Fibroblast of lung (primary cell): Measurements from ENCODE around the gene PIP4P1. TPM values are rescaled to one million over a fixed set of nuclear protein-coding genes. Genes with fewer than 3 reads are reported as not detected.

Experiments used
- DNase-seq, 2 donors: peaks; one replicate each; pipeline versions ENCODE4 v3.0.0 to v3.0.0-alpha.2; 2010; ENCODE audit warnings: low read depth in 2 of 2
- H2AFZ ChIP-seq: 2 replicates; pipeline ENCODE4 v1.5.1; 2012; ENCODE audit warnings: low read length, control low read depth, inconsistent platforms
- H3K27ac ChIP-seq: 2 replicates; pipeline ENCODE4 v1.5.1; 2011; ENCODE audit warnings: low read length, control low read depth; ENCODE audit not compliant: insufficient read depth
- H3K27me3 ChIP-seq: 2 replicates; pipeline ENCODE4 v1.5.1; 2011; ENCODE audit warnings: mild to moderate bottlenecking, low read length; ENCODE audit not compliant: control insufficient read depth, insufficient read depth
- H3K36me3 ChIP-seq: 2 replicates; pipeline ENCODE4 v1.5.1; 2011; ENCODE audit warnings: low read length; ENCODE audit not compliant: control insufficient read depth, insufficient read depth
- H3K4me1 ChIP-seq: 2 replicates; pipeline ENCODE4 v1.5.1; 2011; ENCODE audit warnings: low read length; ENCODE audit not compliant: control insufficient read depth, insufficient read depth; ENCODE audit errors: extremely low read depth
- H3K4me2 ChIP-seq: 2 replicates; pipeline ENCODE4 v1.5.1; 2011; ENCODE audit warnings: low read length, control low read depth; ENCODE audit not compliant: insufficient read depth; ENCODE audit errors: extremely low read depth
- H3K4me3 ChIP-seq, 4 experiments: fragments of 200-600 bp in 1 of 4; sonication (generic) in 1 of 4; replicated peaks in 1 of 4; 2 replicates each; pipeline ENCODE4 v1.5.1; 2011 to 2016; ENCODE audit warnings: low read length in 4 of 4, low read depth in 3 of 4, mild to moderate bottlenecking in 3 of 4, control low read depth in 2 of 4, inconsistent platforms in 1 of 4, mixed read lengths in 1 of 4; ENCODE audit not compliant: insufficient read depth in 1 of 4; ENCODE audit errors: control extremely low read depth in 1 of 4
- H3K79me2 ChIP-seq: 2 replicates; pipeline ENCODE4 v1.5.1; 2012; ENCODE audit warnings: mild to moderate bottlenecking, low read length, inconsistent platforms; ENCODE audit not compliant: control insufficient read depth, insufficient read depth
- H3K9ac ChIP-seq: 2 replicates; pipeline ENCODE4 v1.5.1; 2011; ENCODE audit warnings: mild to moderate bottlenecking, low read length, control low read depth; ENCODE audit not compliant: insufficient read depth
- H3K9me3 ChIP-seq: 2 replicates; pipeline ENCODE4 v1.5.1; 2012; ENCODE audit warnings: low read depth, low read length; ENCODE audit not compliant: control insufficient read depth, insufficient read depth
- H4K20me1 ChIP-seq: 2 replicates; pipeline ENCODE4 v1.5.1; 2011; ENCODE audit warnings: low read length; ENCODE audit not compliant: control insufficient read depth, insufficient read depth; ENCODE audit errors: extremely low read depth
- EZH2 ChIP-seq: IDR thresholded peaks from 2 replicates; pipeline ENCODE4 v1.5.1; 2012; ENCODE audit warnings: low read length, control low read depth, mild to moderate bottlenecking; ENCODE audit errors: missing control alignments
- polyA plus RNA-seq, 2 donors: library from polyadenylated mRNA; depleted of rRNA in 1 of 2; stranded (reverse) in 1 of 2; unstranded in 1 of 2; fragments of >200 nt; gene quantifications; 2 replicates each; pipeline ENCODE4 v1.2.1, GENCODE V29; 2011 to 2012; ENCODE audit warnings: missing spikeins in 1 of 2
- total RNA-seq: library from RNA; depleted of rRNA; stranded (reverse); fragments of >200 nt; gene quantifications from 2 replicates; pipeline ENCODE4 v1.2.1, GENCODE V29; 2014
- TF ChIP-seq, protein P1 (sequence below), 2 donors: IDR thresholded peaks in 1 of 2; conservative IDR thresholded peaks in 1 of 2; 1 replicate in 1 of 2; 2 replicates in 1 of 2; pipeline ENCODE4 v1.5.1; 2011 to 2012; ENCODE audit warnings: low read length in 2 of 2, control low read depth in 1 of 2, inconsistent platforms in 1 of 2, low read depth in 1 of 2, mild to moderate bottlenecking in 1 of 2

The PIP4P1 gene
- total and polyA plus RNA-seq, 2 donors (not counting 1 experiment from before 2014, with no cell fraction given): 30.9 to 34.9 TPM

DNA sequence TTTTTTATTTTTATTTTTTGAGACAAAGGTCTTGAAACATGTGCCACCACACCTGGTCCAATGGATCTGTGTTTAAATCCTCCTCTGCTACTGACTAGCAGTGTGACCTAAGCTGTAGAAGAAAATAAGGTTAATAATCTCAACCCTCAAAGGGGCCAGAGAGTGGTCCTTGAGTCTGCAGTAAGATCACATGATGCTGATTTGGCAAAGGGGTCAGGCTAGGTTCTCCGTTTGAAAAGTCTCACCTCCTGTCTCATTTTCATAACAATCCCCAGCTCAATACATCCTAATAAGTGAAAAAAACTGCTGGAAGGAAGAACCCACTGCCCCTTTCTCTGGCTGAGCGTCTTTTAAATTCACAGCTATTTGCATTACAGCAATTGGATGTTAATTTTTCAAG, 40.0 kb downstream of the PIP4P1 start:
- Histone ChIP-seq H3K79me2 (no peaks in the 10 kb centered on the region), H3K36me3 (no peaks in the 10 kb centered on the region), H3K9me3 (no peaks in the 10 kb centered on the region), H3K9ac (no peak overlapping the region), H3K27me3 (no peaks in the 10 kb centered on the region), H3K27ac (no peak overlapping the region), H3K4me1 (no peaks in the 10 kb centered on the region), H3K4me3 (no peak overlapping the region), H3K4me2 (no peak overlapping the region), H4K20me1 (no peaks in the 10 kb centered on the region), H2AFZ (no peak overlapping the region)
- no peak for DNase-seq
- TF ChIP-seq EZH2: no peak
- TF ChIP-seq, protein P1, sequence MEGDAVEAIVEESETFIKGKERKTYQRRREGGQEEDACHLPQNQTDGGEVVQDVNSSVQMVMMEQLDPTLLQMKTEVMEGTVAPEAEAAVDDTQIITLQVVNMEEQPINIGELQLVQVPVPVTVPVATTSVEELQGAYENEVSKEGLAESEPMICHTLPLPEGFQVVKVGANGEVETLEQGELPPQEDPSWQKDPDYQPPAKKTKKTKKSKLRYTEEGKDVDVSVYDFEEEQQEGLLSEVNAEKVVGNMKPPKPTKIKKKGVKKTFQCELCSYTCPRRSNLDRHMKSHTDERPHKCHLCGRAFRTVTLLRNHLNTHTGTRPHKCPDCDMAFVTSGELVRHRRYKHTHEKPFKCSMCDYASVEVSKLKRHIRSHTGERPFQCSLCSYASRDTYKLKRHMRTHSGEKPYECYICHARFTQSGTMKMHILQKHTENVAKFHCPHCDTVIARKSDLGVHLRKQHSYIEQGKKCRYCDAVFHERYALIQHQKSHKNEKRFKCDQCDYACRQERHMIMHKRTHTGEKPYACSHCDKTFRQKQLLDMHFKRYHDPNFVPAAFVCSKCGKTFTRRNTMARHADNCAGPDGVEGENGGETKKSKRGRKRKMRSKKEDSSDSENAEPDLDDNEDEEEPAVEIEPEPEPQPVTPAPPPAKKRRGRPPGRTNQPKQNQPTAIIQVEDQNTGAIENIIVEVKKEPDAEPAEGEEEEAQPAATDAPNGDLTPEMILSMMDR (conservative IDR thresholded peaks at IDR 0.05 in 1 of 2, IDR thresholded peaks at IDR 0.05 in 1 of 2; ENCODE audit: low read depth in 1 of 2, low read length in 2 of 2): no peak

DNA sequence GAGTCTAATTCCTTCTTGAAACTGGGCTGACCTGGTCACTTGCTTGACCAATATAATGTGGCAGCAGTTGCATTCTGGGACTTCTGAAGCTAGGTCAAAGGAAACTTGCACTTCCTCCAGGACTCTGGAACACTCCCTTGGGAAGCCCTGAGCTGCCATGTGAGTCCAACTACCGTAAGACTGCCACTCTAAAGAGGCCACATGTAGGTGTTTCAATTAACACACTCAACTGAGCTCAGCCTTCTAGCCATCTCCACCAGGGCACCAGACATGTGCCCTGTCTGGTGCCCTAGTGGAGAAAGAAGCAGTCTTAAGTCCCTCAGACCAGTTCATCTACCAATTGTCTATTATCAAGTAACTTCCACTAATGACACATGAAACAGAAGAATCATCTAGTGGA, 41.8 kb downstream of the PIP4P1 start:
- TF ChIP-seq, protein P1 (conservative IDR thresholded peaks at IDR 0.05 in 1 of 2, IDR thresholded peaks at IDR 0.05 in 1 of 2; ENCODE audit: low read depth in 1 of 2, low read length in 2 of 2): no peak
- no peak for TF ChIP-seq EZH2

DNA sequence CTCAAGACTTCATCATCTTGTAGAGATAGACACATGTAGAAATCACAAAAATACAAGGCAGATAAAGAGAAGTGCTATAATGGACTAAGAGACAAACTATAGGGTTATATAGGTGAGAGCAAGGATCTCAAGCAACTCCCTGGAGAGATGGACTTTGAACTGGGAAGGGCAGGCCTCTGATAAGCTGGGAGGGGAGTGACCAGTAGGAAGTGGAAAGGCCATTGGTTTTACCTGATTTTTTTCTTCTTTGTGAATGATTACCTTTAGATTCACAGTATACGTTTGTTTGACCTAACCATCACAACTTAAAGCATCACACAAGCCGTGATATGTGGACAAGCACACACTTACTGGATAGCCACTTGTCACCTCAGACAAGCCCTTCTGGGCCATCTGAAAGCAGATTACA, 42.7 kb downstream of the PIP4P1 start:
- H3K9ac ChIP-seq: no peak overlapping the region
- no peak overlapping the region for H3K4me3 ChIP-seq
- H2AFZ ChIP-seq: no peak overlapping the region
- no peak for DNase-seq
- H4K20me1 ChIP-seq: no peaks in the 10 kb centered on the region
- no peak overlapping the region for H3K4me2 ChIP-seq
- no peak for TF ChIP-seq EZH2
- TF ChIP-seq, protein P1 (conservative IDR thresholded peaks at IDR 0.05 in 1 of 2, IDR thresholded peaks at IDR 0.05 in 1 of 2; ENCODE audit: low read depth in 1 of 2, low read length in 2 of 2): no peak
- no peaks in the 10 kb centered on the region for H3K36me3 ChIP-seq
- H3K4me1 ChIP-seq: no peaks in the 10 kb centered on the region
- H3K27me3 ChIP-seq: no peaks in the 10 kb centered on the region
- no peaks in the 10 kb centered on the region for H3K79me2 ChIP-seq
- no peak overlapping the region for H3K27ac ChIP-seq
- no peaks in the 10 kb centered on the region for H3K9me3 ChIP-seq

More for the DNA sequence above, 41.8 kb downstream of the PIP4P1 start:
- no peak overlapping the region for H3K9ac ChIP-seq
- no peak overlapping the region for H3K27ac ChIP-seq
- no peak overlapping the region for H2AFZ ChIP-seq
- H3K9me3 ChIP-seq: no peaks in the 10 kb centered on the region
- no peaks in the 10 kb centered on the region for H3K36me3 ChIP-seq
- no peaks in the 10 kb centered on the region for H3K27me3 ChIP-seq
- H3K79me2 ChIP-seq: no peaks in the 10 kb centered on the region
- H3K4me2 ChIP-seq: no peak overlapping the region
- H3K4me3 ChIP-seq: no peak overlapping the region
- no peaks in the 10 kb centered on the region for H3K4me1 ChIP-seq
- no peaks in the 10 kb centered on the region for H4K20me1 ChIP-seq
- no peak for DNase-seq
